8988T (cell line): Measurements from ENCODE around the gene MBD3L1.

Experiments used
- DNase-seq: peaks from one replicate; pipeline ENCODE4 v3.0.0; 2011

The MBD3L1 gene

GRCh38 chr19:8884416-8884815 is 52.2 kb downstream of the MBD3L1 start:
- DNase-seq: no peak

DNA sequence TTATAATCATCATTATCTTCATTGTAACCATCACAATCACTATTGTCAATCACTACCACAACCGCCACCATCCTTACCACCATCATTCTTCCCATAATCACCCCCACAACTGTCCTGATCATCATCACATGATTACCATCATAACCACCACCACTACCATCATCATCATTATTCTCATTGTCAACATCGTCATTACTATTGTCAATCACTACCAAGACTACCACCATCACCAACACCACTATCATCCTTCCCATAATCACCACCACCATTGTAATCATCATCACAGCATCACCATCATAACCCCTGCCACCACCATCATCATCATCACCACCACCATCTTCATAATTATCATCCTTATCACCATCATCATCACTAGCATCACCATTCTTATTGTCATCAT is 55.2 kb downstream of the MBD3L1 start:
- no peak for DNase-seq

- DNase-seq: no peak
Measured at GRCh38 chr19:8890260-8890659, 58.1 kb downstream of the MBD3L1 start.
